Activated T-helper 1 cell treated with anti-CD3 and anti-CD28 coated beads, Interleukin-2, amount 50 U/mL, for 16 hours (primary cell): ENCODE results near the gene NPIPB2.
"Not testable (repeated sequence)": the region's sequence is repeated elsewhere in the genome, so short reads cannot be mapped to it uniquely, and the experiment has no call there.

ENCODE experiments used
- DNase-seq, 2 donors: peaks; one replicate each; pipeline ENCODE4 v3.0.0-alpha.2; 2020; ENCODE audit warnings: low read depth in 1 of 2, low spot score in 1 of 2

Gene NPIPB2

GRCh38 chr16:11941945-11942344, at the start of gene NPIPB2:
Gene NPIPB2, minus strand, starts transcription at chr16:11942045. Its CDS starts 0 bp downstream, at chr16:11942045.
- not testable (repeated sequence) for DNase-seq

GRCh38 chr16:11990702-11991390, 49.0 kb upstream of the NPIPB2 start:
- no peak for DNase-seq

- DNase-seq, result no peak
Observed at GRCh38 chr16:11988258-11988978, 46.6 kb upstream of the NPIPB2 start.

- DNase-seq, result no peak
Observed at GRCh38 chr16:11986521-11987057, 44.7 kb upstream of the NPIPB2 start.

GRCh38 chr16:11985250-11985649, 43.4 kb upstream of the NPIPB2 start:
- DNase-seq, result no peak

- DNase-seq, result no peak
Observed at GRCh38 chr16:11980136-11980844, 38.4 kb upstream of the NPIPB2 start.

- DNase-seq, result no peak
Observed at GRCh38 chr16:11979013-11979672, 37.3 kb upstream of the NPIPB2 start.

GRCh38 chr16:11978080-11978479, 36.2 kb upstream of the NPIPB2 start:
- no peak for DNase-seq

- no peak for DNase-seq
Observed at GRCh38 chr16:11977376-11978041, 35.7 kb upstream of the NPIPB2 start.

GRCh38 chr16:11976850-11977375, 35.1 kb upstream of the NPIPB2 start:
- peak in 1 of 2 donors; percentile 1 for DNase-seq

GRCh38 chr16:11973070-11973469, 31.2 kb upstream of the NPIPB2 start:
- DNase-seq, result no peak

- no peak for DNase-seq
Observed at GRCh38 chr16:11972128-11972527, 30.3 kb upstream of the NPIPB2 start.

- not testable (repeated sequence) for DNase-seq
Observed at GRCh38 chr16:11970292-11970691, 28.4 kb upstream of the NPIPB2 start.

GRCh38 chr16:11968577-11968976, 26.7 kb upstream of the NPIPB2 start:
- DNase-seq, result no peak

- DNase-seq, result no peak
Observed at GRCh38 chr16:11967195-11967911, 25.5 kb upstream of the NPIPB2 start.

- DNase-seq, result no peak
Observed at GRCh38 chr16:11966173-11966572, 24.3 kb upstream of the NPIPB2 start.

- no peak for DNase-seq
Observed at GRCh38 chr16:11964761-11965551, 23.1 kb upstream of the NPIPB2 start, which contains the start of gene TNFRSF17. Gene TNFRSF17, plus strand, starts transcription at chr16:11965210. Its CDS starts 115 bp downstream, at chr16:11965325.

- no peak for DNase-seq
Observed at GRCh38 chr16:11963706-11964105, 21.9 kb upstream of the NPIPB2 start.

GRCh38 chr16:11962978-11963377, 21.1 kb upstream of the NPIPB2 start:
- not testable (repeated sequence) for DNase-seq
